ENCODE data around the gene SPHK2.

DNA sequence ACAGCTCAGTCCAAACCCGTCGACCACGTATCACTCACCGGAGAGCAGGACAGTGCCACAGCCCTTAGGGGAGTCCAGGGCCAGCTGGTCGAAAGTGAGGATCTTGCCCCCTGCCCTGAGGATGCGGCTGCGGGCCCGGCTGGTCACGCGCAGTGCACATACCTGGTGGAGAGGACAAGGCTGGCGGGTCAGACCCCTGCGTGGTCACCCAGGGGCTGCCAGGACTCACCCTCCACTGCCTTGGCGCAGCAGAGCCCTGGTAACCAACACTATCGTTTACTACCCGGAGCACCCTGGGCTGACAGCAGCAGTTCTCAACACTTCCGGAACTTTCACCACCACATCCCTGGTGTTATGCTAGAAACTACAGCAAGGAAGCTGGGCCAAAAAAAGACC, 3.3 kb upstream of the SPHK2 start:
- TF ChIP-seq, protein P1, sequence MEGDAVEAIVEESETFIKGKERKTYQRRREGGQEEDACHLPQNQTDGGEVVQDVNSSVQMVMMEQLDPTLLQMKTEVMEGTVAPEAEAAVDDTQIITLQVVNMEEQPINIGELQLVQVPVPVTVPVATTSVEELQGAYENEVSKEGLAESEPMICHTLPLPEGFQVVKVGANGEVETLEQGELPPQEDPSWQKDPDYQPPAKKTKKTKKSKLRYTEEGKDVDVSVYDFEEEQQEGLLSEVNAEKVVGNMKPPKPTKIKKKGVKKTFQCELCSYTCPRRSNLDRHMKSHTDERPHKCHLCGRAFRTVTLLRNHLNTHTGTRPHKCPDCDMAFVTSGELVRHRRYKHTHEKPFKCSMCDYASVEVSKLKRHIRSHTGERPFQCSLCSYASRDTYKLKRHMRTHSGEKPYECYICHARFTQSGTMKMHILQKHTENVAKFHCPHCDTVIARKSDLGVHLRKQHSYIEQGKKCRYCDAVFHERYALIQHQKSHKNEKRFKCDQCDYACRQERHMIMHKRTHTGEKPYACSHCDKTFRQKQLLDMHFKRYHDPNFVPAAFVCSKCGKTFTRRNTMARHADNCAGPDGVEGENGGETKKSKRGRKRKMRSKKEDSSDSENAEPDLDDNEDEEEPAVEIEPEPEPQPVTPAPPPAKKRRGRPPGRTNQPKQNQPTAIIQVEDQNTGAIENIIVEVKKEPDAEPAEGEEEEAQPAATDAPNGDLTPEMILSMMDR (conservative IDR thresholded peaks at IDR 0.05; ENCODE audit: low read depth in 2 of 2), result no peak
- TF ChIP-seq EZH2phosphoT487 (IDR thresholded peaks at IDR 0.05; ENCODE audit: unreplicated experiment), result no peak
- no peak for TF ChIP-seq POLR2AphosphoS5 (IDR thresholded peaks at IDR 0.05; ENCODE audit: low read depth)
- no peak for TF ChIP-seq CREB1 (CRISPR knock-in tag; IDR thresholded peaks at IDR 0.05; ENCODE audit: low read depth)
- no peak for TF ChIP-seq EZH2 (IDR thresholded peaks at IDR 0.05; ENCODE audit: low read depth, unreplicated experiment)
- TF ChIP-seq JUNB (IDR thresholded peaks at IDR 0.05; ENCODE audit: unreplicated experiment), result no peak
- TF ChIP-seq ZNF331 (CRISPR knock-in tag; IDR thresholded peaks at IDR 0.05; ENCODE audit: low read depth), result no peak
- TF ChIP-seq, protein P2, sequence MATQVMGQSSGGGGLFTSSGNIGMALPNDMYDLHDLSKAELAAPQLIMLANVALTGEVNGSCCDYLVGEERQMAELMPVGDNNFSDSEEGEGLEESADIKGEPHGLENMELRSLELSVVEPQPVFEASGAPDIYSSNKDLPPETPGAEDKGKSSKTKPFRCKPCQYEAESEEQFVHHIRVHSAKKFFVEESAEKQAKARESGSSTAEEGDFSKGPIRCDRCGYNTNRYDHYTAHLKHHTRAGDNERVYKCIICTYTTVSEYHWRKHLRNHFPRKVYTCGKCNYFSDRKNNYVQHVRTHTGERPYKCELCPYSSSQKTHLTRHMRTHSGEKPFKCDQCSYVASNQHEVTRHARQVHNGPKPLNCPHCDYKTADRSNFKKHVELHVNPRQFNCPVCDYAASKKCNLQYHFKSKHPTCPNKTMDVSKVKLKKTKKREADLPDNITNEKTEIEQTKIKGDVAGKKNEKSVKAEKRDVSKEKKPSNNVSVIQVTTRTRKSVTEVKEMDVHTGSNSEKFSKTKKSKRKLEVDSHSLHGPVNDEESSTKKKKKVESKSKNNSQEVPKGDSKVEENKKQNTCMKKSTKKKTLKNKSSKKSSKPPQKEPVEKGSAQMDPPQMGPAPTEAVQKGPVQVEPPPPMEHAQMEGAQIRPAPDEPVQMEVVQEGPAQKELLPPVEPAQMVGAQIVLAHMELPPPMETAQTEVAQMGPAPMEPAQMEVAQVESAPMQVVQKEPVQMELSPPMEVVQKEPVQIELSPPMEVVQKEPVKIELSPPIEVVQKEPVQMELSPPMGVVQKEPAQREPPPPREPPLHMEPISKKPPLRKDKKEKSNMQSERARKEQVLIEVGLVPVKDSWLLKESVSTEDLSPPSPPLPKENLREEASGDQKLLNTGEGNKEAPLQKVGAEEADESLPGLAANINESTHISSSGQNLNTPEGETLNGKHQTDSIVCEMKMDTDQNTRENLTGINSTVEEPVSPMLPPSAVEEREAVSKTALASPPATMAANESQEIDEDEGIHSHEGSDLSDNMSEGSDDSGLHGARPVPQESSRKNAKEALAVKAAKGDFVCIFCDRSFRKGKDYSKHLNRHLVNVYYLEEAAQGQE (IDR thresholded peaks at IDR 0.05; ENCODE audit: unreplicated experiment), result no peak
- no peak for TF ChIP-seq NANOG (IDR thresholded peaks at IDR 0.05; ENCODE audit: borderline replicate concordance)
- no peak for TF ChIP-seq ZNF114 (CRISPR knock-in tag; IDR thresholded peaks at IDR 0.05)

Data from GM23338 (cell line).